HUES48 (cell line): ENCODE measurements around the gene ALDH1A3.

Experiments
- H3K27ac ChIP-seq: one replicate; pipeline ENCODE4 v1.7.0; 2013; ENCODE audit warnings: low read depth, low read length, inconsistent platforms
- H3K27me3 ChIP-seq: 2 replicates; pipeline ENCODE4 v1.6.1; 2013; ENCODE audit warnings: mild to moderate bottlenecking, low read length; ENCODE audit not compliant: control insufficient read depth, insufficient read depth
- H3K36me3 ChIP-seq: 2 replicates; pipeline ENCODE4 v1.6.1; 2013; ENCODE audit warnings: low read length; ENCODE audit not compliant: control insufficient read depth, insufficient read depth
- H3K4me1 ChIP-seq: 2 replicates; pipeline ENCODE4 v1.6.1; 2013; ENCODE audit warnings: mild to moderate bottlenecking, low read length; ENCODE audit not compliant: control insufficient read depth, insufficient read depth
- H3K4me3 ChIP-seq: 2 replicates; pipeline ENCODE4 v1.5.1; 2013; ENCODE audit warnings: mild to moderate bottlenecking, low read depth, low read length
- H3K9ac ChIP-seq: 2 replicates; pipeline ENCODE4 v1.6.1; 2013; ENCODE audit warnings: mild to moderate bottlenecking, low read depth, low read length, moderate library complexity
- H3K9me3 ChIP-seq: 2 replicates; pipeline ENCODE4 v1.6.1; 2013; ENCODE audit warnings: low read length; ENCODE audit not compliant: control insufficient read depth, insufficient read depth

ALDH1A3 gene

DNA sequence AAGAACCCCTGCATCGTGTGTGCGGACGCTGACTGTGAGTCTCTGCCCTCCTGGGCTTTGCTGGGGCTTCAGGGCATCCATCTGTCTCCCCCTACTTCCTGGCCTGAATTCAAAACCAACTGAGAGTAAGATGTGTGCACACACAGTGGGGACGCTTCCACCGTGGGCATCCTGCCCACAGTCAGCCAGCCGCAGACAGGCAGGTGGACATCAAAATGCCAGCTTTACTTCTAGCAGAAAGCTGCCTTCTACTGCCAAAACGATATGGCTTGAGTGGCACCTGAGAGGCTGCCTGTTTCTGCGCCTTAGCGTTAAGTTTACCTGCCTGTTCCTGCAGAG, 18.5 kb downstream of the ALDH1A3 start:
- no peak overlapping the region for H3K4me3 ChIP-seq
- H3K9me3 ChIP-seq, result no peaks in the 10 kb centered on the region
- no peak overlapping the region for H3K27ac ChIP-seq
- no peaks in the 10 kb centered on the region; the same call in 1 of the 2 replicates for H3K36me3 ChIP-seq
- H3K9ac ChIP-seq, result no peak overlapping the region
- peaks cover 3% of the 10 kb centered on the region; the same call in 1 of the 2 replicates for H3K4me1 ChIP-seq
- no peaks in the 10 kb centered on the region for H3K27me3 ChIP-seq

DNA sequence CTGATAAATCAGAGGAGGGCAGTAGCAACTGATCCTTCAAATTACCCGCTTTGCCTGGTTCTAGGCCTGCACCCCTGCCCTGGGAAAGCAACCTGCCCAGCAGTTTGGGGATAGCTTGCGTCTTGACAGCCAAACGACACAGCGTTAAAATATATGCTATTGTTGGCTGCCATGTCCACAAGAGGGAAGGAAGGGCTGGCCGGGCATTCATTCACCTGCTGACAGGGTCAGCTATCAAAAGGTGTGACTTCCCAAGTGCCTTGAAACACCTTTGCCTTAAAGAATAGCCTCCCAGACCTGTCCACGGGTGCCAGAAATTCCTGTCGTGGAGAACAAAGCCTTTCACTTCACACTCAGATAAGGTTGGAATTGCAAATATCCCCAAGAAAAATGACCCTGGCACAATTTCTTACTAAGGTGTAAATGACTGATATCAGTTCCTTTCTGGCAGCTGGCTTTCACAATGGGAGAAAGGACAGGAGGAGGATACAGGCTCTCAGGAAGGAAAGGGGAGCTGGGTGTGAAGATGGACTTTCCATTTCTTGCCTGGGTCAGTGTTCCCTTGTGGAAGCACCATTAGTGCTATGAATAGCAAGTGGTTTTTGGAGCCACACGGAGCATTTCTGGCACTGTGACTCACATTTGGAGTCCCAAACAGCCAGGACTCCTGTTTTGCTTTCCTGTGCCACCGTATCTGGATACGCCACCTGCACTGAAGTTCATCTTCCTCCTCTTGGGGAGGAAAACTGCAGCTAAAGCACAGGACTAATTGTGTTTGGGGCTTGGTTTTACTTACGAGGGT, 19.2 kb downstream of the ALDH1A3 start:
- H3K4me1 ChIP-seq, result peaks cover 3% of the 10 kb centered on the region; the same call in 1 of the 2 replicates
- H3K27me3 ChIP-seq, result no peaks in the 10 kb centered on the region
- H3K36me3 ChIP-seq, result no peaks in the 10 kb centered on the region; the same call in 1 of the 2 replicates
- no peaks in the 10 kb centered on the region for H3K9me3 ChIP-seq
- H3K27ac ChIP-seq, result no peak overlapping the region
- no peak overlapping the region for H3K9ac ChIP-seq
- no peak overlapping the region for H3K4me3 ChIP-seq

GRCh38 chr15:100899601-100900000, 20.0 kb downstream of the ALDH1A3 start:
- Histone ChIP-seq H3K9ac (no peak overlapping the region), H3K27ac (no peak overlapping the region), H3K4me3 (no peak overlapping the region), H3K9me3 (no peaks in the 10 kb centered on the region), H3K27me3 (no peaks in the 10 kb centered on the region), H3K36me3 (no peaks in the 10 kb centered on the region; the same call in 1 of the 2 replicates), H3K4me1 (peaks cover 3% of the 10 kb centered on the region; the same call in 1 of the 2 replicates)

DNA sequence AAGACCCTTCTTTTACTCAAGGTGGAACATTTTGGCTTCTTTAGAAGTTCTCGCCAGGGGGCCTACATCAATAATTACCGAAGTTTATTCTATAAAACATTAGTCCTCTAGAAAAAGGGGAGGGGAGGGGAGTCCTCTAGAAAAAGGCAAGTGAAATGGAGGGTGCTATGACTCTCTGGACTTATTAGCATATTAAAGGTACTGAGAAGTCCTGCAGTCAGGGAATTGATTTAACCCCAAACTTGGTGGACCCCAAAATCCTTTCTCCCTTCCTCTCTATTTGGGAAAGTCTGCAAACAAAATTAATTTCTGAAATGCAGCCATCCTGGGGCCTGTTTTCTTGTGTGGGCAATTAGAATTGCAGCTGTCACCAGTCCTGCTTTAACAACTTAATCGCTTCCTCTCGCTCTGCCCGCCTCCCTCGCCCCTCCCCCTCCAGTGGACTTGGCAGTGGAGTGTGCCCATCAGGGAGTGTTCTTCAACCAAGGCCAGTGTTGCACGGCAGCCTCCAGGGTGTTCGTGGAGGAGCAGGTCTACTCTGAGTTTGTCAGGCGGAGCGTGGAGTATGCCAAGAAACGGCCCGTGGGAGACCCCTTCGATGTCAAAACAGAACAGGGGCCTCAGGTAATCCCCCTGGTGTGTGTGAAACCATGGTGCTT, 20.6 kb downstream of the ALDH1A3 start:
- H3K4me3 ChIP-seq, result no peak overlapping the region
- no peak overlapping the region for H3K9ac ChIP-seq
- no peaks in the 10 kb centered on the region; the same call in 1 of the 2 replicates for H3K36me3 ChIP-seq
- peaks cover 3% of the 10 kb centered on the region; the same call in 1 of the 2 replicates for H3K4me1 ChIP-seq
- no peaks in the 10 kb centered on the region for H3K27me3 ChIP-seq
- no peaks in the 10 kb centered on the region for H3K9me3 ChIP-seq
- H3K27ac ChIP-seq, result no peak overlapping the region

GRCh38 chr15:100900795-100901169, 21.2 kb downstream of the ALDH1A3 start:
- no peaks in the 10 kb centered on the region for H3K27me3 ChIP-seq
- H3K27ac ChIP-seq, result peak overlapping the region; percentile 49
- no peaks in the 10 kb centered on the region; the same call in 1 of the 2 replicates for H3K36me3 ChIP-seq
- H3K4me3 ChIP-seq, result no peak overlapping the region
- H3K4me1 ChIP-seq, result peaks cover 3% of the 10 kb centered on the region; the same call in 1 of the 2 replicates
- no peaks in the 10 kb centered on the region for H3K9me3 ChIP-seq
- H3K9ac ChIP-seq, result no peak overlapping the region

DNA sequence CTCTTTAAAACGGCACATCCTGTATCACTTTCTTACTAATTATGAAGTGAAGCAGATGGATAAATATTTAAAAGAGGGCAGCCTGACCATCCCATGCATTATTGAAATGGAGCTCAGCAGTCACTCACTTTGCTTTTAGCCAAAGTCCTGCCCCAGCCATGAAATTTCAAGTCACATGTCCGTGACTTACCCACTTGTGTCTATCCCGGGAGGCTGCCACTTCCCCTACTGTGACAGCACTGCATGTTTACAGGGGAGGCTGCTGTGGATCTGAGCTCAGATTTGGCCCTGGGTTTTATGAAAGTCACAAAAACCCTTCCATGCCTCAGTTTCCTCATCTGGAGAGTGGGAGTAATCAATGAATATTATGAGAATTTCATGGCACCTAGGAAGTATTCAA, 21.7 kb downstream of the ALDH1A3 start:
- H3K4me3 ChIP-seq, result no peak overlapping the region
- H3K27ac ChIP-seq, result no peak overlapping the region
- H3K4me1 ChIP-seq, result peaks cover 3% of the 10 kb centered on the region; the same call in 1 of the 2 replicates
- H3K36me3 ChIP-seq, result no peaks in the 10 kb centered on the region; the same call in 1 of the 2 replicates
- H3K27me3 ChIP-seq, result no peaks in the 10 kb centered on the region
- no peak overlapping the region for H3K9ac ChIP-seq
- H3K9me3 ChIP-seq, result no peaks in the 10 kb centered on the region

DNA sequence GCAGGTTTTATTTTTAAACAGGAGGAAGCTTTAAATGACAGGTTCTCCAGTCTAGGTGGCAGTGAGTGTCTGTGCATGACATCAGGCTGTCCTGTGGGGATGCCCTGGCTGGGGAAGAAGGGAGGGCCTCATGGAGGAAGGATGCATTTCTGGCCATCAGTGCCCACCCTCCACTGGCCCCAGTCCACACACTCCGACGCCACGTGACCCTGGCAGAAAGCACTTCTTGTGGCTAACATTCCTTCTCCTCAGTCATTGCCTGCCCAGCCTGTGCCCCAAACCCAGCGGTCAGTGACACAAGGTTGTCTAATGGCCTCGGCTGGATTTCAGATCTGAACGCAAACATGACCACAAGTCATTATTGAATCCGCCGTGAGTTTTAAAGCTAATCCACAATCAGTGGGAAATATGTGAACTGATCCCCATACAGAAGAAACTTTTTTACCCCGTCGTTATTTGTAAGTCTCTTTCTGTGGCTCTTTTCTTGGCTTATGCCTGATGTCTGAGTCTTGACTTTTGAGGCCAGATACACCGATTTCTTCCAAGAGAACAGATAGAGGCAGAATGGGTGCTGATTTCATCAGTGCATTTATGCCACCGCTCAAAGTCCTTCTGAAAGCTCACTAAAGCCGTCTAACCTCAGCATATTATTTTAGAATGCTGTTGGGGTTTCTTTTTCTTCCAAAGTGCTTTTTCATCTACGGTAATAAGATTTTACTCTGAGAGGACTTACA, 22.2 kb downstream of the ALDH1A3 start:
- Histone ChIP-seq H3K4me3 (no peak overlapping the region), H3K36me3 (no peaks in the 10 kb centered on the region; the same call in 1 of the 2 replicates), H3K9ac (no peak overlapping the region), H3K27me3 (no peaks in the 10 kb centered on the region), H3K27ac (no peak overlapping the region), H3K4me1 (peaks cover 3% of the 10 kb centered on the region; the same call in 1 of the 2 replicates), H3K9me3 (no peaks in the 10 kb centered on the region)

DNA sequence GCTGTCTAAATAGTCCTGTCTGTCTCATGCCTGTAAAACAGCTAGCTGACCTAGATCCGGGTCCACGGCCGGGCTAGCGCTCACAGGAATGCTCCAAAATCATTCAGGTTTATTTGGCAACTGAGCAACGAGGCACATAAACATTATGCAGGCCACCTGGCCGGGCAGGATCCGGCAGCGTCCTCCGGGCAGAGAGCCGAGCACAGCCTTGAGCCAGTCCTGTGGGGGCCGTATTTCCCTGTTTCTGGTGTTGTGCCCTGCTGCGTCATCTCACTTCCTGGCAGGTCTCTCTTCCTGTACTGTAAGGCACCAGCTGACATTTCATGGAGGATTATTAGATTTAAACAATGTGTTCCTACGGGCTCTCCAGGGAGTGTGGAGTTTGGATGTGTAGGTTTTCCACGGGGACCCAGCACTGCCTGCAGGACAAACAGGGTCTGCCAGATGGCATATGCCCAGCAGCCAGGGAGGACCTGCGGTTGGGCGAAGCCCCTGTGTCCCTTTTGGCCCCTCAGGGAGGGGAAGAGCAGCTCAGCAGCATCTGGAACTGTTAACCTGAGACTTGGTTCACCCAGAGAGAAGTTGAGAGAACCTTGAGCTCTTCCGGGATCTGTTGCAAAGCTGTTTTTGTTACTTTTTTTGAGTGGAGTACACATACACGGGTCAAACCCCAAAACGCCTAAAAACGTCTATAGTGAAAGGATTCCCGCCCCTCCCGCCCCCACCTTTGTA, 23.0 kb downstream of the ALDH1A3 start:
- Histone ChIP-seq H3K9ac (no peak overlapping the region), H3K27ac (no peak overlapping the region), H3K36me3 (no peaks in the 10 kb centered on the region; the same call in 1 of the 2 replicates), H3K4me3 (no peak overlapping the region), H3K4me1 (peaks cover 3% of the 10 kb centered on the region; the same call in 1 of the 2 replicates), H3K9me3 (no peaks in the 10 kb centered on the region), H3K27me3 (no peaks in the 10 kb centered on the region)

GRCh38 chr15:100903168-100903554, 23.5 kb downstream of the ALDH1A3 start:
- H3K9ac ChIP-seq, result no peak overlapping the region
- no peak overlapping the region for H3K27ac ChIP-seq
- H3K4me1 ChIP-seq, result peaks cover 3% of the 10 kb centered on the region; the same call in 1 of the 2 replicates
- H3K9me3 ChIP-seq, result no peaks in the 10 kb centered on the region
- no peak overlapping the region for H3K4me3 ChIP-seq
- H3K36me3 ChIP-seq, result no peaks in the 10 kb centered on the region; the same call in 1 of the 2 replicates
- no peaks in the 10 kb centered on the region for H3K27me3 ChIP-seq

DNA sequence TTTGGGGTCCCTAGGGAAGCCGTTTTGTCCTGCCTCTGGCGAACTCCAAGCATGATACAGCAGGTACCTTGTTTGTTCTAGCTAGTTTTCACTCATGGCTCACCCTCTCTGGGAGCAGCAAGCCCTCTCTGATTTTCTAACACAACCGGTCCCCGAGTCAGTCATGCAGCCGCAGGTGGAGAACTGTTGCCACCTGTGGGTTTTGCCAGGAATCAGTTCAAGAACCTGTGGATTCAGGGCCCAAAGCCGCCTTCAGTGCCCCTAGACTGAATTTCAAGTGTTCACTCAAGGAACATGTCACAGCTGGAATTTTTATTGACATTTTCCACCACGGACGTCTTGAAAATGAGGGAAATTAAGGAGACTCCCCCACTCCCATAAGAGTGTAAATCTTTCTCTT, 26.2 kb downstream of the ALDH1A3 start:
- Histone ChIP-seq H3K9ac (no peak overlapping the region), H3K36me3 (no peaks in the 10 kb centered on the region; the same call in 1 of the 2 replicates)

More for the DNA sequence above, 26.2 kb downstream of the ALDH1A3 start:
- H3K27ac ChIP-seq, result no peak overlapping the region
- no peaks in the 10 kb centered on the region for H3K9me3 ChIP-seq
- H3K27me3 ChIP-seq, result no peaks in the 10 kb centered on the region
- H3K4me1 ChIP-seq, result 0 out of 2 replicates have a peak, but pooled peaks cover 3% of the 10 kb centered on the region
- no peak overlapping the region for H3K4me3 ChIP-seq
